Measurements from ENCODE around the gene SMYD3.

SMYD3 gene

DNA sequence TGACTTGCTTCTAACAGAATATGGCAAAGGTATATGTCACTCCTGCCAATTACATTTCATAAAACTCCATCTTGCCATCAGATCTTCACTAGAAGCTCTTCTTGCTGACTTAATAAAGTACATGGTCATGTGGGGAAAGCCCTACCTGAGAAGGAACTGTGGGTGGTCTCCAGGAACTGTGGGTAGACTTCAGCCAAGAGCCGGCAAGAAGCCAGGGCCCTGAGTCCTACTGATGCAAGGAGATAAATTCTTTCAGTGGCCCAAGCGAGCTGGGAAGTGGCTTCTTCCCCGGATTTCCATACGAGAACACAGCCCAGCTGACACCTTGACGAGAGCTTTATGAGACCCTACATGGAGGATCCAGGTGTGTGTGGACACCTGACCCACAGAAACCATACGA is 228.7 kb downstream of the SMYD3 start:
- DNase-seq (ENCODE audit: low read depth in 2 of 2): no peak

DNA sequence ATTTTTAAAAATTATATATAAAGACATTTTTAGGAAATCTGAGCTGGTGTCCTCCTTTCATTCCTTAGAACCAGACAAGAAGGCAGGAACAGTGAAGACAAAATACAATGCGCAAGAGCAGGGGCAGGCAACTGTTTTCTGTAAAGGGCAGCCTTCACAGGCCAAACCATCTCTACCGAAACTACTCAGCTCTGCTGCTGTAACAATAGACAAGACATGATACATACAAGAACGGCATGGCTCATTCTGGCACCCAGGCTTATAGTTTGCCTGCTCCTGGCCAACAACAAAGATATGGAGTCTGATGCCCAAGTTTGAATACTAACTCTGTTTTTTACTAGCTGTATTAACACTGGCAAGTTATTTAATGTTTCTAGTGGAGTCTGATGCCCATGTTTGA is 232.0 kb downstream of the SMYD3 start:
- no peak for DNase-seq (ENCODE audit: low read depth in 2 of 2)

DNA sequence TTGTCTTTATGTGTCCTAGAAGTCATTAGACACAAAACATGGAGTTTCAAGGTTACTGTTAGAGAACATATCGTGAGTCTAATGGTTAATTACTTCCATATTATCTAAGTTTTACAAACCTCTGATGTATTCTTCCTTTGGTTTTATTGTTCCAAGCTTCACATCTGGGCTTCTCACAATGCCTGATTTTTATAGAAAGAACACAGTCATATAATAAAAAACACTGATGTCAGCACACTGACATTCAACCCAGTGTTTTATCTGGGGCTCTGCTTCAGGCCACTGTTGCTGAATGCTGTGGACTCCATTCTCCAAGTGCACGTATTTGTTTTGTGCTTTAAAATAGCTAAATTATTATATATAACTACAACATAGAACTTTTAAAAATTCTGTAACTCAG is 232.9 kb downstream of the SMYD3 start:
- DNase-seq (ENCODE audit: low read depth in 2 of 2): no peak

DNA sequence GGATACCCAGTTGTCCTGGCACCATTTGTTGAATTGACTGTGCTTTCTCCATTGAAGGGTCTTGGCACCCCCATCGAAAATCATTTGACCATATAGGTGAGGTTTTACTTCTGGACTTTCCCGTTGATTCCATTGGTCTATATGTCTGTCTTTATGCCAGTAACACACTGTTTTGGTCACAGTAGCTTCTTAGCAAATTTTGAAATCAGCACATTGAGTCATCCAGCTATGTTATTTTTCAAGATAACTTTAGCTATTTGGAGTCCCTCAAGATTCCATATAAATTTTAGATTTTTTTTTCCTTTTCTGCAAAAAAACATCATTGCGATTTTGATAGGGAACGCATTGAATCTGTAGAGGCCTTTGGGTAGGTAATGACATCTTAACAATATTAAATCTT is 235.6 kb downstream of the SMYD3 start:
- no peak for DNase-seq (ENCODE audit: low read depth in 2 of 2)

DNA sequence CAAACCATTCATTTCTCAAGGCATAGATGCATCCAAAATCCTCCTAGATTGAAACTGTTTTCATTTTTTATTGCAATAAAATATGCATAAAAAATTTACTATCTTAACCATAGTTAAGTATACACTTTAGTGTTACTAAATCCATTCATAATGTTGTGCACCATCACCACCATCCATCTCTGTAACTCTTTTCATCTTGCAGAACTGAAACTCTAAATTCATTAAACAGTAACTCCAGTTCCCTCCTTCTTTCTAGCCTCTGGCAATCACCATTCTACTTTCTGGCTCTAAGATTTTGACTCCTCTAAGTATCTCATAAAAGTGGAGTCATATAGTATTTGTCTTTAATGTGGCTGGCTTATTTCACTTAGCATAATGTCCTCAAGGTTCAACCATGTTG is 236.8 kb downstream of the SMYD3 start:
- DNase-seq (ENCODE audit: low read depth in 2 of 2): no peak

DNA sequence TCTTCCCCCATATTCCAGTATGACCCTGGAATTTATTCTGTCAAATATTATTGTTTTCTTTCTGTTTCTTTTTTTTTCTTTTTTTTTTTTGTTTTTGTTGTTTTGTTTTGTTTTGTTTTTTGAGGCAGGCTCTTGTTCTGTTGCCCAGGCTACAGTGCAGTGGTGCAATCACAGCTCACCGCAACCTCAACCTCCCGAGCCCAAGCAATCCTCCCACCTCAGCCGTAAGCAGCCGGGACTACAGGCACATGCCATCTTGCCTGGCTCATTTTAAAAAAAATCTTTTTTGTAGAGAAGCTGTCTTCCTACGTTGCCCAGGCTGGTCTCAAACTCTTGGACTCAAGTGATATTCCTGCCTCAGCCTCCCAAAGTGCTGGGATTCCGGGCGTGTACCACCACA is 237.6 kb downstream of the SMYD3 start:
- DNase-seq (ENCODE audit: low read depth in 2 of 2): no peak

DNA sequence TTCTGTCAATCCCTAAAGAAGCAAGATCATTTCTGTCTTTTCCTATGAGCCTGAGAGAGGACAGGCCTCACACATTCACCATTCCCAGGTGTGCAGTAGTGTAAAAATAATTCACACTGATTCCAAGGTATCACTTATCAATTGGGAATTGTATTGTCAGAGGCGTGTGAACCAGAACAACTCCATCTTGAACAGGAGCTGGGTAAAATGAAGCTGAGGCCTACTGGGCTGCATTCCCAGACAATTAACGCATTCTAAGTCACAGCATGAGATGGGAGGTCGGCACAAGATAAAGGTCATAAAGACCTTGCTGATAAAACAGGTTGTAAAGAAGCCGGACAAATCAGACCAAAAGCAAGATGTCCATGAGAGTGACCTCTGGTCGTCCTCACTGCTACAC is 239.2 kb downstream of the SMYD3 start:
- no peak for DNase-seq (ENCODE audit: low read depth in 2 of 2)

DNA sequence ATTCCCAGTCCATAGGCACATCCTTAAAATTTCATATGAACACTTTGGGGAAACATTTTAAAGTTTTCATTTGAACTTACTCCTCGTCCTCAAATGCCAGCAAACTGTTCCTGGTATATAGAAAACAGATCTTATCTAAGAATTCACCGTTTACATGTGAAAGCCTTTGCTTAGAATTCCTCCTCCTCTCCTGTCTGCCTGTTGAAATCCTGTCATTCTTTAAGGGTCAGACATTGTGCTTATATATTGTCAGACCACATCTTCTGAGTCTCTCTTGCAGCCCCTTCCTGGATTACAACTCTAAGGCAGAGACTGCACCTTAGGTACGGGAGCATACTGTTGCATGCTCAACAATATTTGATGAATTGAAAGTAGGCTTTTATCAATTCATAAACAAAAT is 239.7 kb downstream of the SMYD3 start:
- DNase-seq (ENCODE audit: low read depth in 2 of 2): no peak

DNA sequence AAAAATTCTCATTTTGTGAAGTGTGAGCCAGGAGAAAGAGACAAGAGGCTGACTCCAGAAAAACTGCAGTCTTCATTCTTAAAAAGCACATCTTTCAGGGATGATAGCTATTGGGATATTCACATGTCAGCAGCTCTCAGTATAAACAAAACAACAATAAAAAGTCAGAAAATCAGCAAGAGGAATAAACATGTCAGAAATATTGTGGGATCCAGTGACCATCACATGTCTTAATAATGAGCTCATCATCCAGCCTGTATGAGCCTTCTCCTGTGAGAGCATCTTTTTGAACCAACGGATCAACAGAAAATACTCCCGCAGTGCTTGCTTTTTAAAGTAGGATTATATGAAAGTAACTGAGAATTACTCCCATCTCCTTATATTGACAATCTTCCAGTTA is 241.6 kb downstream of the SMYD3 start:
- DNase-seq (ENCODE audit: low read depth in 2 of 2): no peak

DNA sequence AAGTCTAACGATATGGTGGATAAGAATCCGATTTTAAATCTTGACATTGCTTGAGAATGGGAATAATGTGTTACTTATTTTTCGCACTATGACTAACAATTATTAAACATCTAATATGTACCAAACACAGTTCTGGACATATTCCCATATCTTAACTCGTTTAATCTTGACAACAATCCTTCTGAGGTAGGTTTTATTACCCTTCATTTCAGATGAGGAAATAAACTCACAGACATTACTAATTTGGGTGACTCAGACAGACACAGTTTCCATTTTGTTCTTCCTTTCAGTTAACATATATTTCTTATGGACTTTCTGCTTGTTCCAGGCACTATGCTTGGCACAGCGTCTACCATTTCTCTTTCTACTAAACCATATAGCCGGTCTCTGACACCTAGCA is 244.8 kb downstream of the SMYD3 start:
- no peak for DNase-seq (ENCODE audit: low read depth in 2 of 2)

DNA sequence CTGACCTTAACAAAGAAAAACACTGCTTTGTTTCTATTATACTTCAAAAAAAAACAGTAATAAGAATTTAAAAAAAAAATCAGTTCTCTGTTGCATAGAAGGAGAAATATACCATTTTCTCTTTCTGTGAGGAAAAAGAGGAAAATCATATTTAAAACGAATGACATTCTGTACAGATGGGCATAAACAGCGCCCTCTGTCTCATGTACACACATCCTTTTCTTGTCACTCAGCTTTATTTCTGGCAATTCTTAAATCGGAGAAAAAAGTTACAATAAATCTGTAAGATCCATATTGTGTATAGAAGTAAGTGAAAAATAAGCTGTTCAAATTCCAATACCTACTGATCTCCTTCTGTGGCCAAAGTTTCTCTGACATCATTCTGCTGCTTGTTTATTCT is 245.4 kb downstream of the SMYD3 start:
- DNase-seq (ENCODE audit: low read depth in 2 of 2): no peak

DNA sequence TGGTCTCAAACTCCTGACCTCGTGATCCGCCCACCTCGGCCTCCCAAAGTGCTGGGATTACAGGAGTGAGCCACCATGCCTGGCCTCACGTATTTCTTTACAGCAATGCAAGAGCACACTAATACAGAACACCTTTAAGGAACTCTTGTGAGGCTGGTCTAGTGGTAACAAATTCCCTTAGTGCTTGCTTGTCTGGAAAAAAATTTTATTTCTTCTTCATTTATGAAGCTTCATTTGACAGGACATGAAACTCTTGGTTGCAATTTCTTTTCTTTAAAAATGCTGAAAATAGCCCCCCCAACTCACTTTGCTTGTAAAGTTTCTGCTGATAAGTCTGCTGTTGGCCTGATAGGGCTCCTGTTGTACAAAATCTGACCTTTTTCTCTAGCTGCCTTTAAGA is 248.8 kb downstream of the SMYD3 start:
- no peak for DNase-seq (ENCODE audit: low read depth in 2 of 2)

DNA sequence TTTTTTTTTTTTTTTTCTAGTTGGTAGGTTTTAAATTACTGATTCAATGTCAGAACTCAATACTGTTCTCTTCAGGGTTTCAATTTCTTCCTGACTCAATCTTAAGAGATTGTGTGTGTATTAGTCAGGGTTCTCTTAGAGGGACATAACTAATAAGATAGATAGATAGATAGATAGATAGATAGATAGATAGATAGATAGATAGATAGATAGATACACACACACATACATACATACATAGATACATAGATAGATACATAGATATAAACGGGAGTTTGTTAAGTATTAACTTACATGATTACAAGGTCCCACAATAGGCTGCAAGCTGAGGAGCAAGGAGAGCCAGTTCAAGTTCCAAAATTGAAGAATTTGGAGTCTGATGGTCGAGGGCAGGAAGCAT is 251.3 kb downstream of the SMYD3 start:
- DNase-seq (ENCODE audit: low read depth in 2 of 2): no peak

DNA sequence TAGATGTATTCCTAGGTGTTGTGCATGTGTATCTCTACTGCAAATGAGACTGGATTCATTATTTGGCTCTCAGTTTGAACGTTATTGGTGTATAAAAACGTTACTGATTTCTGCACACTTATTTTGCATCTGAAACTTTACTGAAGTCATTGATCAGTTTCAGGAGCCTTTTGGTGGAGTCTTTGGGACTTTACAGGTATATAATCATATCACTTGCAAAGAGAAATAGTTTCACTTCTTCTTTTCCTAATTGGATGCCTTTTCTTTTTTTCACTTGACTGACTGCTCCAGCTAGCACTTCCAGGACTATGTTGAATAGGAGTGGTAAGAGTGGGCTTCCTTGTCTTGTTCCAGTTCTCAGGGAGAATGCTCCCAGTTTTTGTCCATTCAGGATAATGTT is 252.2 kb downstream of the SMYD3 start:
- no peak for DNase-seq (ENCODE audit: low read depth in 2 of 2)

DNA sequence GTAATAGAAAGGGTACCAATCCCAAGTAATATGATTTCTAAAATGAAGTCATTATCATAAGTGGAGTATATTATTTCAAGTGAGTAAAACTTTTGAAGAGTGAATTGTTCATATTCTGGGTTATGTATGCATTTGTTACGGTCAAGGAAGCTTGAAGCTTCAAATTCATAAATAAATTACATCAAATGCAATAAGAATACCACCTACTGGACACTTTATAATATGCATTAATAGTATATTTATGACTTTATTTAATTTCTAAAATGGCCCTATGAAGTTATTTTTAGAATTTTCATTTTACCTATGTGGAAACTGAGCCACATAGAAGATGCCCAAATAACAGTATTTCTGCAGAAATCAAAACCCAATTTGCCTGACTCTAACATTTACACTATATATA is 260.6 kb downstream of the SMYD3 start:
- DNase-seq (ENCODE audit: low read depth in 2 of 2): no peak

DNA sequence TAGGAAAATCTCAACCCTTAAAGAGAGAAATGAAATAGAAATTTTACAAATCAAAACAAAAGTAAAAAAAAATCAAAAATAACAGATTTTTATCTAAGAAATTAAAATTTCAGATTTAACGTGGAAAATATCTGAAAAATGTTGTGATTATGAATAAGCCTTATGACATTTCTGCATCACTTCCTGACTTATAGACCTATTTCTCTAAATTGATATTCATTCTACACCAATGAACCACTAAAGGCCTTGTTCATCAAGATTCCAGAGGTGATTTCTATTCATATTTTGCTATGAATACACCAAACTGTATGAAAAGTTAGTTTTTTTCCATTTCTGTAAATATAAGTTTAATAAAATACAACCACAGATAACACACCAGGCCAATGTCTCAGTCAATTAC is 261.5 kb downstream of the SMYD3 start:
- no peak for DNase-seq (ENCODE audit: low read depth in 2 of 2)

DNA sequence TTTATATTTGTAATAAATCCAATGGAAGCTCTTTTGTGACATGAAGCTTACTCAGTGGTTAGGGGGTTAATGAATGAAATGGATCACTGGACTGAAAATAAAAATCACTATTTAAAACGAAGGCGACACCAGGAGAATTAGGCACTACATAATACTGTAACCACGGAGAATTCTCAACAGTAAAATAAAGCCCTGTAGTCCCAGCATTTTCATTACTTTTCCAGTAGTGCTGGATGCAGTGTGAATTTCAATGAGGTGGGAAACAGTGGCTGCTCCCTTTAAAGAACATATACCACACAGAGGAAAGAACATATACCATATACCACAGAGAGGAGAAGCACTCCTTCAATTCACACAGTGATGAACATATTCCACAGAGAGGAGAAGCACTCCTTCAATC is 275.0 kb downstream of the SMYD3 start:
- DNase-seq (ENCODE audit: low read depth in 2 of 2): no peak

DNA sequence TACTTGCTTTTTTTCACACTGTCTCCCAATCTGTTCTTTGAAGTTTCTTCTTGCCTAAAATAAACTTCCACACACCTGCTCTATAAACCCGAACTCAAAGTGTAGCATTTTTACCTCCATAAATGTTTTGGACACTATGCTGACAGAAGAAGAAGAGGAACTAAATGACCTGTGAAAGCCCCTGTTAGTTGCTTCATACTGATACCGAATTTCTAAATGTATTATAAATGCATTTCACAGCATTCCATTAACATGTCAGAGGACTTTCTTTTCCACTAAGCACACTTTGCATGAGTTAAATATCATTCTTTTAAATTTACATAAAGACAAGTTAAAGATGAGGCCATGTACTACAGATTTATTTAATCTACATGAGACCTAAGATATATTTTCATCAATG is 281.0 kb downstream of the SMYD3 start:
- DNase-seq (ENCODE audit: low read depth in 2 of 2): no peak

DNA sequence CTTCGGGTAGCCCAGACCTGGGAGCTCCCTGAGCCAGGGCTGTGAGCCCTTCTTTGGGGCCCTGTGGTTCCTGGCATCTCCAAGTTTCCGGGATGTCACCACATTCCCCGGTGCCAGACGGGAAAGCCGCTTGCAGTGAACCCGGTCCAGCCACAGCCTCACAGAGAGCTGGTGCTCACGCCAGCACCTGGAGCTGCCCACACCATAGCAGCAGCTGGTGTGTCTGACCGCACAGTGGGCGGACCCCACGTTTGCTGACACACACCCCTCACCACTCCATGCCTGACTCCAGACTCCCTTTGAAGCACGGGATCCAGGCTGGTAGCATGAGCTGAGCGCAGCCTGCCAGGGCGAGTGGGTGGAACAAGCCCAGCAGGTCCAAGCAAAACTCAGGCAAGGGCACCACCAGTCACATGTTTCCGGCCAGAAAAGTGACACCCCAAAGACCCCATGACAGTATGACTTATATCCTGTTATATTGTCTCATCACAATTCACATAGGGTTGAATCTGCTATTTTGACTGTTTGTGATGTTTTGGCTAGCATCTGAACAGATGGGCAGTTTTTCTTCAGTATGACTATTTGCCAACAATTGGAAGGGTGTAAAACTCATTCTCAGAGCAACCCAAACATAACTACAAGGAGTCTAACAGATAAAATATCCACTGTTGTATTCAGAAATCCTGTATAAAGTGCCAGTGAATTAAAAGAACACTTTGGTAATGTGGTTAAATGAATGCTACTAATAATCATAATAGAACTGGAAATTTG is 285.4 kb downstream of the SMYD3 start:
- DNase-seq (ENCODE audit: low read depth in 2 of 2): no peak

DNA sequence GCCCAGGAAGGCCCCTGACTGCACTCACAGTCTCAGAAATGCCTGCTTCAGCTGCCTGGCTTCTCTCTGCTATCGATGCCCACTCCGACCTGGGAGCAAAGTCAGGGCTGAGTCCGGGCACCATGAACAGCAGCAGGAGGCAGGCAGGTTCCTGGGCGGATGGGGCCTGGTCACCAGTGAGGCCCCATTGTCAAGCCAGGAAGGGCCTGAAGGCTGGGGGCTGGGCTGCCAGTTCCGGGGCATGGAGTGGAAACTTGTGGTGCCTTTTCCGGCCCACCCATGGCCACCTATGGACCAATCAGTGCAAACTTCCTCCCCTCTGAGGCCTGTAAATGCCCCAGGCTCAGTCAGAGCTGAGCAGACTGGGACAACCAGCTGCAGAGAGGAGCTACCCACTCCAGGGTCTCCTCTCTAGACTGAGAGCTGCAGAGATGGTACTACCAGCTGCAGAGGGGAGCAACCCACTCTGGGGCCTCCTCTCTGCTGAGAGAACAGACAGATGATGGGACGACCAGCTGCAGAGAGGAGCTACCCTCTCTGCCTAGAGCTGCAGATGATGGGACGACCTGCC is 286.5 kb downstream of the SMYD3 start:
- DNase-seq (ENCODE audit: low read depth in 2 of 2): no peak

DNA sequence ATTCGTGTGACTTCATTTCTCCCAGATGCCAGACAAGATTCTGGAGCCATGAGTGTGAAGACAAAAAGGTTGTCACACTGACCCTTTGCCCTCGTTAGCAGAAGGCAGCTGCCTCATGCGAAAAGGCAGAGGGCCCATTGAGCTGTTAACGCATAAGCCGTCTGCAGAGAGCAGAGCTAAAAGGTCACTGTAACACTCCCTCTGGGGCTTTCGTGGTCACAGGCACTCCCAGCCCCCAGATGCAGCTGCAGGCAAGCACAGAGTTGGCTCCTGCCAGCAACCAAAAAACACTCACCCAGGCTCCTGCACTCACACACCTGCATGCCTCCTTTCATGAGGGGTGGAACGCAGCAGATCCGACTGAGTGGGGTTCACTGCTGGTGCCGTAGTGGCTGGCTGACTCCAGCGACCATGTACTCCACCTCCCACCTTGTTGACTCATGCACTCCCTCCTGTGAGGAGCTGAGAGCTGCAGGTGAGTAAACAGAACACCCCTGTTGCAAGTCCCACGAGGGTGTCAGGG is 287.5 kb downstream of the SMYD3 start:
- DNase-seq (ENCODE audit: low read depth in 2 of 2): no peak

DNA sequence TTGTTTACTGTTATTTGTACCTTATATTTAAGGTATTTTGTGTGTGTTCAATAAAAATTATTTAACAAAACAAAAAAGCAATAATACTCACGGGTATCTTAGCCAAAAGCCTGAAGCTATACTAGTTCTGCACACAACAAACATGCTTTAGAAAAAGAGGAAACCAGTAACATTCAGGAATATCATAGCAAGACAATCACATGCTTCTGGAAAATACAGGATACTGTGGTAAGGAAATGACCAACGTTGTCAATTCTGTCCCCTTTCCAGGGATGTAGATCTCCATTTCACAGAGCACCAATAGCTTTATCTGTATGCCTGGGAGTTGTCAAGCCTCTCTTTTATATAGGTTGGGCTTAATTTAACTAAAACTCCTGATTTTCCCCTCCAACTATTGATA is 288.4 kb downstream of the SMYD3 start:
- no peak for DNase-seq (ENCODE audit: low read depth in 2 of 2)

DNA sequence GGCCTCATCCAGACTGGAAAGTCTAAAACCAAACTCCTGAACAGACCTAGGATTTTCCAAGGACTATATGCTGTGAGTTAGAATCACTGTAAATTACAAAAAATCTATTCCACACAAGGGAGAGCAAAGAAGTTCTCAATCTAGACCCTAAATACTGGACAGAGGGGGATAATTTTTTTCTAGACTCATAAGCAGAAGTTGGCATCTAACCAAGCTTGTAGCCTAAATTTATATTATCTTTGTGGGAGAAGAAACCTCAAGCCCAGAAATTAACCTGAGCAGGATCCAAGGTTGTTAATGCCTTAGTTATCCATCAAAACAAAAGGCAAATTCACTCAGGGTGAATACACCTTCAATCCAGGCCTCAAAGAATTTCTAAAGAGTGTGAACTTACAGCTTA is 290.2 kb downstream of the SMYD3 start:
- DNase-seq (ENCODE audit: low read depth in 2 of 2): no peak

DNA sequence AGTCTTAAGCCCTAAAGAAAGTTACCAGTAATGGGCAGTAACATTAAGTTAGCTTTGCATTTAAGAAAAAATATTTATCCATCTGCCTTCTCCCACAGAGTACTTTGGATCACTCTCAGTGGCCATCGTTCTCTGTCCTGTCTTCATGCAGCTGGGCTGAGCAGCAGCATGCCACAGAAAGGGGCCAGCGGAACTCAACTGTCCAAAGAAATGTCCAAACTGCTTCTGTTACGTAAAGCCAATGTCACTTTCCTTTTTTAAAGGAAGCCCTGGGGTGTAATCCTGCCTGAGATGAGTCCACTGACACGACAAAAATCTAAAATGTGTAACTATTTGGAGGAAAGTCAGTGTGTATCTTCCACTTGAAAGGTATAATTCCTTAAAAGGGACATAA is 291.6 kb downstream of the SMYD3 start:
- DNase-seq (ENCODE audit: low read depth in 2 of 2): no peak
